Measurements from ENCODE around the gene TBCK. TPM values are rescaled to one million over a fixed set of nuclear protein-coding genes. Genes with fewer than 3 reads are reported as not detected.

TBCK gene
- total RNA-seq, 1 donor from 2014 or later: 25.1 TPM

- no peak for DNase-seq (ENCODE audit: low spot score)
- Mint-ChIP-seq H3K27ac (no peak overlapping the region), H3K4me1 (ENCODE audit: low read depth) (no peaks in the 10 kb centered on the region), H3K4me3 (no peak overlapping the region), H3K27me3 (ENCODE audit: insufficient read depth) (no peaks in the 10 kb centered on the region), H3K36me3 (ENCODE audit: low read depth) (peaks cover 29% of the 10 kb centered on the region), H3K9me3 (peaks cover 62% of the 10 kb centered on the region)
- intact Hi-C loops (cut with micrococcal nuclease): no loop called here
Observed at GRCh38 chr4:106109929-106110328, 206.1 kb downstream of the TBCK start.

DNA sequence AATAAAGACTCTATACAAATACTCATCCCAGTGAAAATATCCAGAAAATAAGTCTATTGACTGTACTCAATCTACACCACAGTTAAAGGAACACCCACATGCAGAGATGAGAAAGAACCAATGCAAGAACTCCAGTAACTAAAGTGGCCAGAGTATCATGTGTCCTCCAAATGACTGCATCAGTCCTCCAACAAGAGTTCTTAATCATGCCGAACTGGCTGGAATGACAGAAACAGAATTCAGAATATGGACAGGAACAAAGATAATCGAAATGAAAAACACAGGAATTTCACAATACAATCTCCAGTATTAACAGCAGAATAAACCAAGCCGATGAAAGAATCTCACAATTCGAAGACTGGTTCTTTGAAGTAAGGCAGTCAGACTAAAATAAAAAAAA, 210.3 kb downstream of the TBCK start:
- Mint-ChIP-seq H3K27ac (no peak overlapping the region), H3K9me3 (peaks cover 44% of the 10 kb centered on the region), H3K27me3 (ENCODE audit: insufficient read depth) (no peaks in the 10 kb centered on the region), H3K36me3 (ENCODE audit: low read depth) (peaks cover 13% of the 10 kb centered on the region), H3K4me3 (no peak overlapping the region), H3K4me1 (ENCODE audit: low read depth) (no peaks in the 10 kb centered on the region)
- intact Hi-C loops (cut with micrococcal nuclease): no loop called here
- DNase-seq (ENCODE audit: low spot score): no peak

GRCh38 chr4:106104276-106104675, 211.7 kb downstream of the TBCK start:
- Mint-ChIP-seq H3K9me3 (peaks cover 30% of the 10 kb centered on the region), H3K4me3 (no peak overlapping the region), H3K27ac (no peak overlapping the region), H3K36me3 (ENCODE audit: low read depth) (peaks cover 13% of the 10 kb centered on the region), H3K4me1 (ENCODE audit: low read depth) (no peaks in the 10 kb centered on the region), H3K27me3 (ENCODE audit: insufficient read depth) (no peaks in the 10 kb centered on the region)
- intact Hi-C loops (cut with micrococcal nuclease): no loop called here
- DNase-seq (ENCODE audit: low spot score): no peak

GRCh38 chr4:106096454-106096853, 219.6 kb downstream of the TBCK start:
- no peak overlapping the region for H3K4me3 Mint-ChIP-seq
- peaks cover 8% of the 10 kb centered on the region for H3K9me3 Mint-ChIP-seq
- no peaks in the 10 kb centered on the region for H3K27me3 Mint-ChIP-seq (ENCODE audit: insufficient read depth)
- DNase-seq (ENCODE audit: low spot score): no peak
- H3K27ac Mint-ChIP-seq: no peak overlapping the region
- peaks cover 6% of the 10 kb centered on the region for H3K36me3 Mint-ChIP-seq (ENCODE audit: low read depth)
- H3K4me1 Mint-ChIP-seq (ENCODE audit: low read depth): no peaks in the 10 kb centered on the region
- intact Hi-C loops (cut with micrococcal nuclease): no loop called here

DNA sequence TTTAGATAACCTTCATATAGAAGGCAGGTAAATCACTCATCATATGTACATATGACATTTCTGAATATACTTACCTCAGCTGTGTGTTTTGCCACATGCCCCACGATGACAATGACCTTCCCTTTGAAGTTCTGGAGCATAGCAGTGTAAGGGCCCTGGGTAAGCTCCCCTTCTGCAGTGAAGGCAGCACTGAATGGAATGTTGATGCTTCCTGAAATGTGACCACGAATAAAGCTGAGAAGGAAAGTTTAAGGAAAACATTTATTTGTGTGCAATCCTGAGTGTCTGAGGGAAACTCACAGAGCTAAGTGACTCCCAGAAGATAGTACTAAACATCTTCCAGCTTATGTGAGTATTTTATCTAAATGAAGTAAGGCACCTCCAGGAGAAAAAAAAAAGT, 220.6 kb downstream of the TBCK start:
- no peak overlapping the region for H3K4me3 Mint-ChIP-seq
- no peaks in the 10 kb centered on the region for H3K27me3 Mint-ChIP-seq (ENCODE audit: insufficient read depth)
- intact Hi-C loops (cut with micrococcal nuclease): no loop called here
- H3K9me3 Mint-ChIP-seq: peaks cover 18% of the 10 kb centered on the region
- H3K4me1 Mint-ChIP-seq (ENCODE audit: low read depth): no peaks in the 10 kb centered on the region
- H3K36me3 Mint-ChIP-seq (ENCODE audit: low read depth): peaks cover 16% of the 10 kb centered on the region
- no peak for DNase-seq (ENCODE audit: low spot score)
- no peak overlapping the region for H3K27ac Mint-ChIP-seq

- Mint-ChIP-seq H3K27ac (no peak overlapping the region), H3K9me3 (peaks cover 27% of the 10 kb centered on the region), H3K36me3 (ENCODE audit: low read depth) (peaks cover 17% of the 10 kb centered on the region), H3K27me3 (ENCODE audit: insufficient read depth) (no peaks in the 10 kb centered on the region), H3K4me3 (no peak overlapping the region), H3K4me1 (ENCODE audit: low read depth) (no peaks in the 10 kb centered on the region)
- intact Hi-C loops (cut with micrococcal nuclease): no loop called here
- DNase-seq (ENCODE audit: low spot score): no peak
Observed at GRCh38 chr4:106092361-106093040, 223.5 kb downstream of the TBCK start.

DNA sequence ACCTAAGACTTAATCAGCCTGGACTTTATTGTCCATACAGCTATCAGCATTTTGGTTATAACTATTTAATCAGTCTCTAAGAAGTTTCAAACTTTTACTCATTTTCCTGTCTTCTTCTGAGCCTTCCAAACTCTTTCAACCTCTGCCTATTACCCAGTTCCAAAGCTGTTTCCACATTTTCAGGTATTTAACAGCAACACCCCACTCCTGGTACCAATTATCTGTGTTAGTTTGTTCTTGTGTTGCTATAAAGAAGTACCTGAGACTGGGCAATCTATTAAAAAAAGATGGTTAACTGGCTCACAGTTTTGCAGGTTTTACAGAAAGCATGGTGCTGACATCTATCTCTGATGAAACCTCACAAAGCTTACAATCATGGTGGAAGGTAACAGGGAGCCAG, 225.2 kb downstream of the TBCK start:
- DNase-seq (ENCODE audit: low spot score): no peak
- H3K36me3 Mint-ChIP-seq (ENCODE audit: low read depth): peaks cover 17% of the 10 kb centered on the region
- no peak overlapping the region for H3K4me3 Mint-ChIP-seq
- intact Hi-C loops (cut with micrococcal nuclease): no loop called here
- no peaks in the 10 kb centered on the region for H3K4me1 Mint-ChIP-seq (ENCODE audit: low read depth)
- H3K27me3 Mint-ChIP-seq (ENCODE audit: insufficient read depth): no peaks in the 10 kb centered on the region
- H3K27ac Mint-ChIP-seq: no peak overlapping the region
- H3K9me3 Mint-ChIP-seq: peaks cover 31% of the 10 kb centered on the region

DNA sequence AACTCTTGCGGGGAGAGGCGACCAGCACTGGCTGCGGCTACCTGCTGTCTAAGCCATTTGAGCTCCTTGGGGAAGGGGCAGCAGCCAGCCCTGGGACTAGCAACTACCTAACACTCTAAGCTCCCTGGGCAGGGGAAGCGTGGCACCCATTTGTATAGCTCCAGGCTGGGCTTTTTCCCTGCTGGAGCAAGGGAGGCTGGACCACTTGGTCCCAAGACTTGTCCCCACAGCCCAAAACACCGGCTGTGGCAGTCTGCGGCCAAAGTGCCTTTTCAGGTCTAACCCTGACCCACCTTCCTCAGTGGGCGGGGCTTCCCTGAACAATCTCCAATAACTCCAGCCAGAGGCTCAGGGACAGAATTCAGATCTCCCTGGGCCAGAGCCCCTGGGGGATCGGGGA, 232.9 kb downstream of the TBCK start:
- DNase-seq (ENCODE audit: low spot score): no peak
- Mint-ChIP-seq H3K4me1 (ENCODE audit: low read depth) (no peaks in the 10 kb centered on the region), H3K27me3 (ENCODE audit: insufficient read depth) (no peaks in the 10 kb centered on the region), H3K36me3 (ENCODE audit: low read depth) (peaks cover 6% of the 10 kb centered on the region), H3K9me3 (peaks cover 31% of the 10 kb centered on the region), H3K27ac (no peak overlapping the region), H3K4me3 (no peak overlapping the region)
- intact Hi-C loops (cut with micrococcal nuclease): no loop called here

DNA sequence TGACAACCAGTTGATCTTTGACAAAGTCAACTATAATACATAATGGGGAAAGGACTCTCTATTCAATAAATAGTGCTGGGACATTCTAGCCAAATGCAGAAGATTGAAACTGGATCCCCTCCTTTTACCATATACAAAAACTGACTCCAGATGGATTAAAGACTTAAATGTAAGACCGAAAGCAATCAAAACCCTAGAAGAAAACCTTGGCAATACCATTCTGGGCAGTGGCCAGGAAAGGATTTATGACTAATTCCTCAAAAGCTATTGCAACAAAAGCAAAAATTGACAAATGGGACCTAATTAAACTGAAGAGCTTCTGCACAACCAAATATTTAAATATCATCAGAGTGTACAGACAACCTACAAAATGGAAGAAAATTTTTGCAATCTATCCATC, 235.6 kb downstream of the TBCK start:
- Mint-ChIP-seq H3K36me3 (ENCODE audit: low read depth) (peaks cover 6% of the 10 kb centered on the region), H3K4me3 (no peak overlapping the region), H3K9me3 (peaks cover 44% of the 10 kb centered on the region)

DNA sequence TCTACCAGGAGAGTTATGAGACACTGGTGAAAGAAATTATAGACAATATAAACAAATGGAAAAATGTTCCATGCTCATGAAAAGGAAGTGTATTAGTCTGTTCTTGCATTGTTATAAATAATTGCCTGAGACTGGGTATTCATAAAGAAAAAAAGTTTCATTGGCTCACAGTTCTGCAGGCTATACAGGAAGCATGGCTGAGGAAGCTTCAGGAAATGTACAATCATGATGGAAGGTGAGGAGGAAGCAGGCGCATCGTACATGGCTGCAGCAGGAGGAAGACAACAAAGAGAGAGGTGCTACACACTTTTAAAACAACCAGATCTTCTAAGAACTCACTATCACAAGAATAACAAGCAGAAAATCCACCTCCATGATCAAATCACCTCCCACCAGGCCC, 236.4 kb downstream of the TBCK start:
- intact Hi-C loops (cut with micrococcal nuclease): no loop called here
- Mint-ChIP-seq H3K36me3 (ENCODE audit: low read depth) (peaks cover 6% of the 10 kb centered on the region), H3K4me3 (no peak overlapping the region), H3K27ac (no peak overlapping the region), H3K9me3 (peaks cover 50% of the 10 kb centered on the region), H3K27me3 (ENCODE audit: insufficient read depth) (no peaks in the 10 kb centered on the region), H3K4me1 (ENCODE audit: low read depth) (no peaks in the 10 kb centered on the region)
- DNase-seq (ENCODE audit: low spot score): no peak

More for the DNA sequence above, 235.6 kb downstream of the TBCK start:
- DNase-seq (ENCODE audit: low spot score): no peak
- no peak overlapping the region for H3K27ac Mint-ChIP-seq
- H3K27me3 Mint-ChIP-seq (ENCODE audit: insufficient read depth): no peaks in the 10 kb centered on the region
- intact Hi-C loops (cut with micrococcal nuclease): no loop called here
- H3K4me1 Mint-ChIP-seq (ENCODE audit: low read depth): no peaks in the 10 kb centered on the region

DNA sequence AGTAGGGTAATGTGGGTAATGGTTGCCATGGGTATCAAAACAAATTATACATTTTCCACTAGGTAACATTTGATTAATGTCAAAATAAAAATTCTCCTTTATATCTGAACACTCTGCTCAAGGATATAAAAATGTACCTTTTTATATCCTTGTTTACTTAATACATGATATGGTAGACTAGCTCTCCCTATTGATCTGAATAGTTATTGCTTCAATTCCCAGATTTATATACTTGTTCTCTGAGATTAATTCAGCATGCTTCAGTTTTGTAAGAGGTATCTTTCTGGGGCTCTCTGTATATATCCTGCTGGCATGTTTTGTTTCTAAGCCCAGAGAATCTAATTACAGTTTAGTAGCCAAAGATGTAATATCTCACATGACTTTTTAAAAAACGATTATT, 251.0 kb downstream of the TBCK start:
- Mint-ChIP-seq H3K27me3 (ENCODE audit: insufficient read depth) (no peaks in the 10 kb centered on the region), H3K36me3 (ENCODE audit: low read depth) (no peaks in the 10 kb centered on the region), H3K4me3 (no peak overlapping the region), H3K4me1 (ENCODE audit: low read depth) (no peaks in the 10 kb centered on the region), H3K9me3 (peaks cover 8% of the 10 kb centered on the region), H3K27ac (no peak overlapping the region)
- intact Hi-C loops (cut with micrococcal nuclease): no loop called here
- no peak for DNase-seq (ENCODE audit: low spot score)

DNA sequence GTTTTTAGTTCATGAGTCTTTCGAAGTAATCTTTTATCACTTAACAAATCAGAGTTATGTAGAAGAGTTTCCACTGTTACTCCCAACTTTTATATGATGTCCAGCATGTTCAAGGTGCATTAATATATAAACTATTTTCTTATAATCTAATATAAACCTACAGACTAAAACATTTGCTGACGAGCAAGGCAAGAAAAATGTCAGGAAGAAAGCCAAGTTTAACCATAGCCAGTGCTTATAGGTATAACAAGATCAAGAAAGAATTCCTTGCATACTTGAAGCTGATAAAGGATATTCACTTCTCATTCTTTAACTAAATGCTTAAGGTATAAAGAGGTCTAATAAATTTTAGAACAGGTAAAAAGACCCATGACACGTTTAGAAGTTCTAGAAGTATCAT, 253.0 kb downstream of the TBCK start:
- no peak for DNase-seq (ENCODE audit: low spot score)
- intact Hi-C loops (cut with micrococcal nuclease): no loop called here
- H3K27ac Mint-ChIP-seq: no peak overlapping the region
- H3K36me3 Mint-ChIP-seq (ENCODE audit: low read depth): no peaks in the 10 kb centered on the region
- no peaks in the 10 kb centered on the region for H3K27me3 Mint-ChIP-seq (ENCODE audit: insufficient read depth)
- H3K4me3 Mint-ChIP-seq: no peak overlapping the region
- no peaks in the 10 kb centered on the region for H3K9me3 Mint-ChIP-seq
- H3K4me1 Mint-ChIP-seq (ENCODE audit: low read depth): no peaks in the 10 kb centered on the region

DNA sequence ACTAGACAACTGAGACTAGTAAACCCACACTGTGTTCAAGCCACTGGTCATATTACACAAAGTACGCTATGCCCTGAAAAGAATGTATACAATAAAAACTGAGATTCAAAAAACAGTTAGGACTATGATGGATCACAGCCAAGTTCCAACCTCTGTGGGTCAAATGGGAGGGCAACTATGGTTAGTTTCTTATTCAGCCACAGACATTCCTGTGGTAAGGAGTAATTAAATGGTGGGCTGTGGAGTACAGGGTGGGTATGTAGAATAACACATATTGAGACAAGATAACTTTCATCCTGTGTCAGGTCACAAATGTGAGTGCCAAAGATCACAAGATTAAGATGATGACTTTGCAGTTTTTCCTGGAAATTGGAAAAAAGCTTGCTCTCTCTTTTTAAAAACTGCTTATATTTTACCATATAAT, 253.5 kb downstream of the TBCK start:
- H3K27me3 Mint-ChIP-seq (ENCODE audit: insufficient read depth): no peaks in the 10 kb centered on the region

GRCh38 chr4:106058921-106059320, 257.1 kb downstream of the TBCK start:
- Mint-ChIP-seq H3K4me1 (ENCODE audit: low read depth) (no peaks in the 10 kb centered on the region), H3K36me3 (ENCODE audit: low read depth) (no peaks in the 10 kb centered on the region), H3K27ac (no peak overlapping the region), H3K27me3 (ENCODE audit: insufficient read depth) (no peaks in the 10 kb centered on the region), H3K9me3 (no peaks in the 10 kb centered on the region), H3K4me3 (no peak overlapping the region)
- intact Hi-C loops (cut with micrococcal nuclease): no loop called here
- no peak for DNase-seq (ENCODE audit: low spot score)

More for the DNA sequence above, 253.5 kb downstream of the TBCK start:
- no peaks in the 10 kb centered on the region for H3K4me1 Mint-ChIP-seq (ENCODE audit: low read depth)
- H3K27ac Mint-ChIP-seq: no peak overlapping the region
- no peaks in the 10 kb centered on the region for H3K9me3 Mint-ChIP-seq
- intact Hi-C loops (cut with micrococcal nuclease): no loop called here
- no peak for DNase-seq (ENCODE audit: low spot score)
- H3K36me3 Mint-ChIP-seq (ENCODE audit: low read depth): no peaks in the 10 kb centered on the region
- H3K4me3 Mint-ChIP-seq: no peak overlapping the region

Measured in activated T-helper 1 cell treated with anti-CD3 and anti-CD28 coated beads, Interleukin-12 subunit alpha, Interleukin-12 subunit beta, Interleukin-2, Interleukin-4 antibody, amounts not matched to agents 30 ng/mL and 10 ng/mL and 1 ng/mL, durations not matched to agents 14 hours and 24 hours and 36 hours (primary cell).